ENCODE results near the gene GNAI3.

GNAI3 gene

DNA sequence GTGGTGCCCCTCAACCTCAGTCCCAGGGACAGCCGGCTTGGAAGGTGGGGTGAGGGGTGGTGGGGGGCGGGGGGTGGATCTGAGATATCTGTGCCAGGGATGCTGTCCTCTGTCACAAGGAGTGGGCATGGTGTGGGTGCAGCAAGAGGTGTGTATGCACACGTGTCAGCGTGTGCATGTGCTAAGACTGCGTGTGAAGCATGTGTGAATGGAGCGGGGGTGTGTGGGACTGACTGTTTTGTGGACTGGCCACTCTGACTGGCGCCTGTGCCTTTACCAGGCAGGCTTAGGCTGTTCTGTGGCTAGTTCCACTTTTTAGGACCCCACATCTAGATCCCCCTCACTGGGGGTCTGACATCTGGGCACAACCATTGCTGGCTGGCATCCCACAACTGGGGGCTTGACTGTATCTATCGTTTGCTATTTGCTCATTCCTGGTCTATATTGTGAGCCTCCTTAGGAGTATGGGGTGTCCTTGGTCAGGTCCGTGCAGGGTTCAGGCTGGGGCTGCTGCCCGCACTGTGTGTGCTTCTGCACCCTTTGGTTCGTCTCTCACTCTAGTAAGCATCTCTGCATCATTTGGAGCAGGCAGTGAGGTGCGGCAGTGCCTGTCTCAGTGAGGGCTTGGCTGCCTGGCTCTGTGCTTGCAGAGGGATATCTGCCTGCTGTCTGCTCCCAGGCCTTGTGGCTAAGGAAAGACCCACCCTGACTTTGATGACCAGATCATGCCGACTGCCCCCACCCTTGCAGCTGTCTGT lies 73.1 kb downstream of the GNAI3 start:
- H3K9me2 ChIP-seq (ENCODE audit: low read depth, low read length) = no peaks in the 10 kb centered on the region
- no peaks in the 10 kb centered on the region for H4K20me1 ChIP-seq (ENCODE audit: insufficient read depth, low read length)
- H3K9ac ChIP-seq (ENCODE audit: low read length) = peak overlapping the region; percentile 85; the same call in 1 of the 2 replicates
- peaks cover 58% of the 10 kb centered on the region for H3K4me1 ChIP-seq (ENCODE audit: insufficient read depth, low read length, severe bottlenecking)
- no peaks in the 10 kb centered on the region for H3K9me3 ChIP-seq (ENCODE audit: low read length)
- peak overlapping the region; percentile 17 for H3K27ac ChIP-seq (ENCODE audit: low read depth, low read length, poor library complexity, severe bottlenecking)
- peak overlapping the region; percentile 87 for H3K4me3 ChIP-seq (ENCODE audit: low read depth, low read length, poor library complexity, severe bottlenecking)
- no peaks in the 10 kb centered on the region for H3K79me2 ChIP-seq (ENCODE audit: insufficient read depth, low read length)
- peak overlapping the region; percentile 75 for H3K4me2 ChIP-seq (ENCODE audit: low read length)
- no peaks in the 10 kb centered on the region for H3K27me3 ChIP-seq (ENCODE audit: insufficient read depth, low read length)
- TF ChIP-seq EZH2 (IDR thresholded peaks at IDR 0.05; ENCODE audit: borderline replicate concordance, low read length) = no peak
- TF ChIP-seq, protein P1, sequence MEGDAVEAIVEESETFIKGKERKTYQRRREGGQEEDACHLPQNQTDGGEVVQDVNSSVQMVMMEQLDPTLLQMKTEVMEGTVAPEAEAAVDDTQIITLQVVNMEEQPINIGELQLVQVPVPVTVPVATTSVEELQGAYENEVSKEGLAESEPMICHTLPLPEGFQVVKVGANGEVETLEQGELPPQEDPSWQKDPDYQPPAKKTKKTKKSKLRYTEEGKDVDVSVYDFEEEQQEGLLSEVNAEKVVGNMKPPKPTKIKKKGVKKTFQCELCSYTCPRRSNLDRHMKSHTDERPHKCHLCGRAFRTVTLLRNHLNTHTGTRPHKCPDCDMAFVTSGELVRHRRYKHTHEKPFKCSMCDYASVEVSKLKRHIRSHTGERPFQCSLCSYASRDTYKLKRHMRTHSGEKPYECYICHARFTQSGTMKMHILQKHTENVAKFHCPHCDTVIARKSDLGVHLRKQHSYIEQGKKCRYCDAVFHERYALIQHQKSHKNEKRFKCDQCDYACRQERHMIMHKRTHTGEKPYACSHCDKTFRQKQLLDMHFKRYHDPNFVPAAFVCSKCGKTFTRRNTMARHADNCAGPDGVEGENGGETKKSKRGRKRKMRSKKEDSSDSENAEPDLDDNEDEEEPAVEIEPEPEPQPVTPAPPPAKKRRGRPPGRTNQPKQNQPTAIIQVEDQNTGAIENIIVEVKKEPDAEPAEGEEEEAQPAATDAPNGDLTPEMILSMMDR (IDR thresholded peaks at IDR 0.05; ENCODE audit: low read length) = no peak
- H3F3A ChIP-seq (ENCODE audit: insufficient read depth, low read length) = no peaks in the 10 kb centered on the region
- no peaks in the 10 kb centered on the region for H3K36me3 ChIP-seq (ENCODE audit: insufficient read depth, low read length)
- H2AFZ ChIP-seq (ENCODE audit: low read length) = no peak overlapping the region

DNA sequence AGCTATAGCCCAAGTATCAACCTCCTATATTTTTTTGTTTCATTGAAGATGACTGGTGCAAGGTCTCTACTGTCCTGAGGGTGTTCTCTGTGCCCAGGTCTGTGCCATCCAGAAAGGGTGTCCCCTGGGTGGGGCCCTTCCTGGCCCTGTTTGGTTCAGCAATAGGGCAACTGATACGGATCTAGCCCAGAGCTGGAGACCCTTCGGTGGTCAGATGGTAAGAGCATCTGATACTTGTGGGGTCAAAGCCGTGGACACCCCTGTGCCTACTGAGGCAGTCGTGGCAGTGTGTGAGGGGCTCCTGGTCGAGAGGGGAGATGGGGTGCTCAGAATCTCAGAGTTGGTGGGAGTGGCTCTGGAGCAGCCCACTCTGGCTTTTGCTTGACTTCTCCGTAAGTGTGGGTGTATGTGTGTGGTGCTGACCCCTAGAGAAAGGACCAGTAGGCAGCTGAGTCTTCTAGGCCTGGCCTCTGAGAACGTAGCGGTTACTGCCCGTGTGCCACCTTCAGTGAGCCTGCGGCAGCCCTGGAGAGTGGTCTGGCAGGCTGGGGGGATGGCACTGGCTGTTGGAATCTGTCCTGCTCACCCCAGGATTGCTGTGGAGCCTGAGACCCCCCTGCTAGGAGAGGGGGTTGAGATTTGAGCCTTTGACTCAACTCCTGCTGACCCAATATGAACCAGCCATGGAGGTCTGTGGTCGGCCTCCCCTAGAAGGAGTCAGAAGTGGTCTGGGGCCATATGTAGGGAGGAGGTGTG lies 73.9 kb downstream of the GNAI3 start:
- Histone ChIP-seq H3K27me3 (ENCODE audit: insufficient read depth, low read length) (no peaks in the 10 kb centered on the region), H3F3A (ENCODE audit: insufficient read depth, low read length) (no peaks in the 10 kb centered on the region), H3K4me1 (ENCODE audit: insufficient read depth, low read length, severe bottlenecking) (peaks cover 58% of the 10 kb centered on the region), H3K9ac (ENCODE audit: low read length) (peak overlapping the region; percentile 85; the same call in 1 of the 2 replicates), H3K4me3 (ENCODE audit: low read depth, low read length, poor library complexity, severe bottlenecking) (peak overlapping the region; percentile 87), H2AFZ (ENCODE audit: low read length) (no peak overlapping the region), H3K4me2 (ENCODE audit: low read length) (peak overlapping the region; percentile 75), H3K9me3 (ENCODE audit: low read length) (no peaks in the 10 kb centered on the region), H3K36me3 (ENCODE audit: insufficient read depth, low read length) (peaks cover 4% of the 10 kb centered on the region; the same call in 1 of the 2 replicates), H3K79me2 (ENCODE audit: insufficient read depth, low read length) (no peaks in the 10 kb centered on the region), H3K27ac (ENCODE audit: low read depth, low read length, poor library complexity, severe bottlenecking) (peak overlapping the region; percentile 79), H4K20me1 (ENCODE audit: insufficient read depth, low read length) (no peaks in the 10 kb centered on the region), H3K9me2 (ENCODE audit: low read depth, low read length) (no peaks in the 10 kb centered on the region)
- TF ChIP-seq, protein P1 (IDR thresholded peaks at IDR 0.05; ENCODE audit: low read length) = no peak
- TF ChIP-seq EZH2 (IDR thresholded peaks at IDR 0.05; ENCODE audit: borderline replicate concordance, low read length) = no peak

DNA sequence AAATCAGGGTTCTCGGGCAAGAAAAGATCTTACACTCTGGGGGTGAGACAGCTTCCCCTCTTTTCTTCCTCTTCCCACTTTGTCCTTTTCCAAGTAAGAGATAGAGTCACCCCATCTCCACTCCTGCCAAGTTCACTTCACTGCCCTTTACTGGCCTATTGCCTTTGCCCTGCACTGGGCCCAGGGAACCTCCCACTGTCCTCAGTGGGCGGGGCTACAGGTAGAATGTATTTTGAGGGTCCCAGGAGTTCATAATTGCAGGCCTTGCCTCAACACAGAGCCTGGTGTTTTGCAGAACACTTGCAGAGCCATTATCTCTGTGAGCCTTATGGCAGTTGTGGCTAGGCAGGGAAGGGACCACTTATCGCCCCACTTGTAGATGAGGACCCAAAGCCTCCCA lies 74.5 kb downstream of the GNAI3 start:
- peak overlapping the region; percentile 75; the same call in 1 of the 2 replicates for H3K4me2 ChIP-seq (ENCODE audit: low read length)
- H3K9me2 ChIP-seq (ENCODE audit: low read depth, low read length) = no peaks in the 10 kb centered on the region
- peaks cover 10% of the 10 kb centered on the region; the same call in 1 of the 2 replicates for H3K36me3 ChIP-seq (ENCODE audit: insufficient read depth, low read length)
- TF ChIP-seq, protein P1 (IDR thresholded peaks at IDR 0.05; ENCODE audit: low read length) = no peak
- TF ChIP-seq EZH2 (IDR thresholded peaks at IDR 0.05; ENCODE audit: borderline replicate concordance, low read length) = no peak
- H4K20me1 ChIP-seq (ENCODE audit: insufficient read depth, low read length) = no peaks in the 10 kb centered on the region
- no peaks in the 10 kb centered on the region for H3K9me3 ChIP-seq (ENCODE audit: low read length)
- H2AFZ ChIP-seq (ENCODE audit: low read length) = no peak overlapping the region
- H3K27ac ChIP-seq (ENCODE audit: low read depth, low read length, poor library complexity, severe bottlenecking) = peak overlapping the region; percentile 79
- no peaks in the 10 kb centered on the region for H3K79me2 ChIP-seq (ENCODE audit: insufficient read depth, low read length)
- peaks cover 58% of the 10 kb centered on the region for H3K4me1 ChIP-seq (ENCODE audit: insufficient read depth, low read length, severe bottlenecking)
- H3F3A ChIP-seq (ENCODE audit: insufficient read depth, low read length) = no peaks in the 10 kb centered on the region
- H3K27me3 ChIP-seq (ENCODE audit: insufficient read depth, low read length) = no peaks in the 10 kb centered on the region
- peak overlapping the region; percentile 55 for H3K4me3 ChIP-seq (ENCODE audit: low read depth, low read length, poor library complexity, severe bottlenecking)
- peak overlapping the region; percentile 63; the same call in 1 of the 2 replicates for H3K9ac ChIP-seq (ENCODE audit: low read length)
